Effector memory CD8-positive, alpha-beta T cell (primary cell): ENCODE data around the gene KCTD3.

Experiments
- ATAC-seq: fragments of 150-1000 bp; cut with Tn5 transposase; replicated peaks from 2 replicates; pipeline ENCODE4 v1.10.0; 2021; ENCODE audit warnings: mild to moderate bottlenecking, moderate library complexity
- DNase-seq, 3 experiments: peaks; one replicate each; pipeline ENCODE4 v3.0.0; 2021
- H3K27ac Mint-ChIP-seq, 2 donors: one replicate each; pipeline ENCODE4 v1.8.0; 2022; ENCODE audit warnings: mild to moderate bottlenecking in 2 of 2, mixed read lengths in 2 of 2, moderate library complexity in 2 of 2
- H3K27me3 Mint-ChIP-seq, 2 donors: one replicate each; pipeline ENCODE4 v1.8.0; 2022; ENCODE audit warnings: mixed read lengths in 2 of 2
- H3K36me3 Mint-ChIP-seq: one replicate; pipeline ENCODE4 v1.8.0; 2022; ENCODE audit warnings: mild to moderate bottlenecking, moderate library complexity, mixed read lengths; ENCODE audit not compliant: insufficient read depth
- H3K4me1 Mint-ChIP-seq, 2 donors: one replicate each; pipeline ENCODE4 v1.8.0; 2022; ENCODE audit warnings: low read depth in 2 of 2, mixed read lengths in 2 of 2
- H3K4me3 Mint-ChIP-seq, 2 donors: one replicate each; pipeline ENCODE4 v1.8.0; 2022; ENCODE audit warnings: mild to moderate bottlenecking in 2 of 2, mixed read lengths in 2 of 2, moderate library complexity in 2 of 2
- H3K9me3 Mint-ChIP-seq, 2 donors: one replicate each; pipeline ENCODE4 v1.8.0; 2022; ENCODE audit warnings: mixed read lengths in 2 of 2

KCTD3 gene

GRCh38 chr1:215601276-215601675 is 34.2 kb downstream of the KCTD3 start:
- Mint-ChIP-seq H3K27me3 (no peaks in the 10 kb centered on the region), H3K9me3 (peaks cover 2 to 19% of the 10 kb centered on the region in 2 donors), H3K27ac (no peak overlapping the region), H3K36me3 (no peaks in the 10 kb centered on the region), H3K4me3 (no peak overlapping the region), H3K4me1 (no peaks in the 10 kb centered on the region)
- DNase-seq: no peak
- ATAC-seq: no peak

- no peaks in the 10 kb centered on the region for H3K27me3 Mint-ChIP-seq
- no peak overlapping the region for H3K4me3 Mint-ChIP-seq
- no peak for DNase-seq
- no peaks in the 10 kb centered on the region for H3K4me1 Mint-ChIP-seq
- H3K36me3 Mint-ChIP-seq: no peaks in the 10 kb centered on the region
- H3K27ac Mint-ChIP-seq: no peak overlapping the region
- peaks cover 0 to 7% of the 10 kb centered on the region in 2 donors for H3K9me3 Mint-ChIP-seq
- ATAC-seq: no peak
Observed at GRCh38 chr1:215603319-215603718, 36.2 kb downstream of the KCTD3 start.

DNA sequence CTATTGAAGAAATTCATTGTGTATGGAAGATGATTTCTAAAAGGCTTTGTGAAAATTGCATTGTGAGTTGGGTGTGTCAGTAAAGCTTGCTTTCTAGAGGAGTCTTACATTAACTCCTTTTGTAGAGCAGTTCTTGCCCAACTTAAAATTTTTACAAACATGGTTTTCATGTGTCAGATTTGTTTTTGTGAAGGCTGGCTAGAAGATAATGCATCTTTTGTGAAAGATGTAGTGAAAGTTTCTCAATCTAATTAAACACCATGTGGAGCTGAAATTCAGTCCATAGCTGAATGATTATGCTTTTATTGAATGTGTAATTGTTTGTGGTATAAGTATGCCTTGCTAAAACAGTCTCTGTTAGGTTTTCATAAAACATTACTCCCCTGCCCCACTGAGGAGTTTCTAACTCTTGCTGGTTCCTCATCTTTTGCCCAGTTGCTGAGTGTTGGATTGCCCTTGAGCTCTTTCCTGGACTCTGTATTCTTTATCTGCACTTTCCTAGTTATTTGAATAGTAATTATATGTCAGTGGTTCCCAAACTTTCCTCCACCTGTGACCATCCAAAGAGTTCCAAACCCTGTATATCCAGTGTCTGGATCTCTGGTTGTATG is 38.0 kb downstream of the KCTD3 start:
- Mint-ChIP-seq H3K4me3 (no peak overlapping the region), H3K4me1 (no peaks in the 10 kb centered on the region), H3K27ac (no peak overlapping the region), H3K36me3 (no peaks in the 10 kb centered on the region), H3K9me3 (peaks cover 2 to 4% of the 10 kb centered on the region in 2 donors), H3K27me3 (no peaks in the 10 kb centered on the region)
- DNase-seq: no peak
- no peak for ATAC-seq

DNA sequence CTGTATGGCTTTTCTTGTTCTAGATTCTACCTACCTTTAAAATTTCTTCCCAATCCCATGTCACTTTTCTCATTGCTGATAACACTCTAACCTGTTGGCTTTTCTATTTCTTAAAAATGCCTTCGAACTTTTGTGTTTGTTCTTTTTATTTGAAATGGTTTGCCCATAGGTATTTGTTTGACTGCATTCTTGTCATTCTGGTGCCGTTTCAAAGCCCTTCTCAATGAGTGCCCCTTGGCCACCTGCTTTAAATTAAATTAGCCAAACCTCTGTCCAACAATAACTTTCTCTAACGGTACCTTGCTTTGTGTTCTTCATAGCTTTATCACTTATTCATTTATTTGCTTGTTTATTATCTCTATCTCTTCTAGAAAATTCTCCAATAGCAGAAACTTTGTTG is 38.9 kb downstream of the KCTD3 start:
- DNase-seq: no peak
- Mint-ChIP-seq H3K4me3 (no peak overlapping the region), H3K27ac (no peak overlapping the region), H3K4me1 (no peaks in the 10 kb centered on the region), H3K36me3 (no peaks in the 10 kb centered on the region), H3K27me3 (no peaks in the 10 kb centered on the region), H3K9me3 (peaks cover 4 to 5% of the 10 kb centered on the region in 2 donors)
- no peak for ATAC-seq

DNA sequence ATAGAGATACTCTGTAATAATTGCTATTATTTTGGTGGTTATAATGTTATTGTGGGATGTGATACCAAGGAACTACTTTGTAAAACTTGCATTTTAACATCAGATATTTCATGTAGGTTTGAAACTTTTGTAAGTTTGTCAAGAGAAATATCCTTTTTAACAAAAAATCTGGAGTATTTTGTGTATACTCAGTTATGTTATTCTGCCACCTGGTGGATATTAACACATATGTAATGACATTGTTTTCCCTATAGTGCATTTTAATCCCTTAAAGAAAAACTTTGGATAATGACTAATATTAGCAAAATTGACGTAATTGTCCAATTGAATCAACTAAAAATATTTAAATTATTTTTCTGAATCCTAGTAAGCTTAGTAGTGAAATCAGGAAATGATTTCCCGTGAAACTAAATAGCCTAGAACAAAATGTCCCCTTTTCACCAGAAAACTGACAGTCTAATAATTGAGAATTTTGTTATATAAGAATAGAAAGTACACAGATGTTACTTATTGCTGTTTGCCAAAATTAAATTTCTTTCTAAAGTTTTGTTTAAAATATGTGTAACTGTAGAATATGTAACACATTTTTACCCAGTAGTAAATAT is 39.6 kb downstream of the KCTD3 start:
- Mint-ChIP-seq H3K36me3 (no peaks in the 10 kb centered on the region), H3K9me3 (peaks cover 4 to 5% of the 10 kb centered on the region in 2 donors), H3K4me1 (no peaks in the 10 kb centered on the region), H3K27me3 (no peaks in the 10 kb centered on the region), H3K4me3 (no peak overlapping the region), H3K27ac (no peak overlapping the region)
- no peak for ATAC-seq
- no peak for DNase-seq

DNA sequence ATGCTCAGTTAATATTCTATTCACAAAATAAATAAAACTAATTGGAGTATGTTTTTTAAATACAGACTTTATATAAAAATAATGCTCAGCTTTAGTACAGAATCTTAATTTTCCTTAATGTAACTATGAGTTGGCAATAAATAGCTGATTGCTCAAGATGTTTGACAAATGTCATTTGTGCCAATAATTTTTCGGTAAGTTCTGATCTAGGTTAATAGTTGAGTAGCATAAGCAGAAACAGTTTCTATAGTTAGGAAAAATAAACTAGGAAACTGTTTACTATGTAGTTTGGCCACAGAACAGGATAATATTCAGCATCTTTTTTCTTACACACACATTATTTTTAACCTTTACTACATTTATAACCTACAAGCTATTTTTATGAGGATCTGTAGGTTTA is 40.3 kb downstream of the KCTD3 start:
- Mint-ChIP-seq H3K9me3 (peaks cover 4 to 5% of the 10 kb centered on the region in 2 donors), H3K27ac (no peak overlapping the region), H3K4me1 (no peaks in the 10 kb centered on the region), H3K27me3 (no peaks in the 10 kb centered on the region), H3K36me3 (no peaks in the 10 kb centered on the region), H3K4me3 (no peak overlapping the region)
- ATAC-seq (no peak), DNase-seq (no peak)

GRCh38 chr1:215608646-215609045 is 41.5 kb downstream of the KCTD3 start:
- H3K27ac Mint-ChIP-seq: no peak overlapping the region
- DNase-seq (no peak), ATAC-seq (no peak)
- H3K27me3 Mint-ChIP-seq: no peaks in the 10 kb centered on the region
- H3K4me3 Mint-ChIP-seq: no peak overlapping the region
- no peaks in the 10 kb centered on the region for H3K36me3 Mint-ChIP-seq
- peaks cover 5 to 7% of the 10 kb centered on the region in 2 donors for H3K9me3 Mint-ChIP-seq
- H3K4me1 Mint-ChIP-seq: no peaks in the 10 kb centered on the region

DNA sequence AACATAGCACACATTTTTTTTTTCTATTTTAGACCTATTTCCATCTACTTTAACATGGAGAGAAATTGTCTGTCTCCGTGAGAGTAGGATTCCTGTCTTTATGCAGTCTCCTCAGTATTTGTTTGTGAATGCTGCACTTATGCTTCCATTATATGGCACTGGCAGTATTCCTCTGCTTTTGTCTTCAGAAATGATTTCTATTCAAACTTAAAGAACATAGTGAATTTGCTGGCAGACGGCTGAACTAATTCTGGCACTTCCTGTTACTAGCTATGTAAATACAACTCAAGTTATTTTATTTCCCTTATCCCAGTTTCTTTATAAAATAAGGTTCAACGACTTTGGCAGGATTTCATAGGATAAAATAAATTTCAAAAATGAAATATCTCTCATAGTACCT is 45.3 kb downstream of the KCTD3 start:
- Mint-ChIP-seq H3K36me3 (no peaks in the 10 kb centered on the region), H3K4me3 (no peak overlapping the region), H3K27me3 (no peaks in the 10 kb centered on the region), H3K9me3 (peaks cover 5 to 7% of the 10 kb centered on the region in 2 donors), H3K27ac (no peak overlapping the region), H3K4me1 (no peaks in the 10 kb centered on the region)
- DNase-seq: no peak
- ATAC-seq: no peak

GRCh38 chr1:215617979-215618378 is 50.9 kb downstream of the KCTD3 start:
- Mint-ChIP-seq H3K27ac (no peak overlapping the region), H3K27me3 (no peaks in the 10 kb centered on the region), H3K4me3 (no peak overlapping the region), H3K4me1 (no peaks in the 10 kb centered on the region), H3K36me3 (peaks cover 3% of the 10 kb centered on the region), H3K9me3 (peaks cover 6% of the 10 kb centered on the region in 2 donors)
- ATAC-seq (no peak), DNase-seq (no peak)

- no peak for ATAC-seq
- Mint-ChIP-seq H3K36me3 (peaks cover 3% of the 10 kb centered on the region), H3K9me3 (peaks cover 3 to 6% of the 10 kb centered on the region in 2 donors)
Observed at GRCh38 chr1:215623162-215623561, 56.1 kb downstream of the KCTD3 start.

DNA sequence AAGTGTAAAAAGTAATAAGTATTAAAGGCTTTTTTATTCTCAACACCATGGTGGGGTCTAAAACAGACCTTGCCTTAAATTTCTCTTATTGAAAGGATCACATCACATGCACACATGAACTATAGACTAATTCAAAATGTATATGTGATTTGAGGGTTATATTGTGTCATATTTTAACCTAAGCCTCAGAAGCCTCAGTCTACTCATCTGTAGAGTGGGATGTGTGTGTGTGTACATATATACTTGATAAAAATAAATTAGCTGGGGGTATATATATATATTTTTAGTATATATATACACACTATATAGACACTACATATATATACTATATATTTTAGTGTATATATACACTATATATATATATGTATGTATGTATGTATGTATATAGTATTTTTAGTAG is 58.8 kb downstream of the KCTD3 start:
- Mint-ChIP-seq H3K27me3 (no peaks in the 10 kb centered on the region), H3K27ac (no peak overlapping the region), H3K4me1 (no peaks in the 10 kb centered on the region), H3K9me3 (peaks cover 2 to 9% of the 10 kb centered on the region in 2 donors), H3K36me3 (no peaks in the 10 kb centered on the region), H3K4me3 (no peak overlapping the region)
- ATAC-seq (no peak), DNase-seq (no peak)

More at GRCh38 chr1:215623162-215623561, 56.1 kb downstream of the KCTD3 start:
- Mint-ChIP-seq H3K27me3 (no peaks in the 10 kb centered on the region), H3K4me1 (no peaks in the 10 kb centered on the region), H3K4me3 (no peak overlapping the region), H3K27ac (no peak overlapping the region)
- no peak for DNase-seq

- Mint-ChIP-seq H3K4me3 (no peak overlapping the region), H3K9me3 (peaks cover 2 to 7% of the 10 kb centered on the region in 2 donors), H3K27me3 (no peaks in the 10 kb centered on the region), H3K4me1 (no peaks in the 10 kb centered on the region), H3K36me3 (no peaks in the 10 kb centered on the region), H3K27ac (no peak overlapping the region)
- DNase-seq: no peak
- no peak for ATAC-seq
Observed at GRCh38 chr1:215631040-215631439, 63.9 kb downstream of the KCTD3 start.

DNA sequence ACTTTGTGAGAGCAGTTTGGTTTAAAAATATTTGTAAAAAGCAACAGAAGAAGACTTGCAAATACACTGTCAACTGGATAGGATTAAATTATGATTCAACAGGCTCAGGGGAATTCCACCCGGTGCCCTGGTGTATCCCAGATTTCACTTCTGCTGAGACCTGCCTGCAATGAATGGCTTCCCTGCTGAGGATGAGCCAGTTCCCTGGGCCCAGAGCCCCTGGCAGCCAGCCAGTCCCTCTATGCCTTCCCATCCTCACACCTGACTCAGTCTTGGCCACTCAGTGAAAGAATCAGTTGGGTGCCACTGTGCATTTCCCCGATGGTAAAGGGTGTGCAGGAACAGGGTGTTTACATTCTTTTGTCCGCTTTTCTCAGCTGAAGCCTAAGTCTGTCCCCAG is 64.4 kb downstream of the KCTD3 start:
- DNase-seq (no peak), ATAC-seq (no peak)
- Mint-ChIP-seq H3K27me3 (no peaks in the 10 kb centered on the region), H3K27ac (no peak overlapping the region), H3K9me3 (peaks cover 2 to 7% of the 10 kb centered on the region in 2 donors), H3K4me1 (no peaks in the 10 kb centered on the region), H3K4me3 (no peak overlapping the region), H3K36me3 (no peaks in the 10 kb centered on the region)

DNA sequence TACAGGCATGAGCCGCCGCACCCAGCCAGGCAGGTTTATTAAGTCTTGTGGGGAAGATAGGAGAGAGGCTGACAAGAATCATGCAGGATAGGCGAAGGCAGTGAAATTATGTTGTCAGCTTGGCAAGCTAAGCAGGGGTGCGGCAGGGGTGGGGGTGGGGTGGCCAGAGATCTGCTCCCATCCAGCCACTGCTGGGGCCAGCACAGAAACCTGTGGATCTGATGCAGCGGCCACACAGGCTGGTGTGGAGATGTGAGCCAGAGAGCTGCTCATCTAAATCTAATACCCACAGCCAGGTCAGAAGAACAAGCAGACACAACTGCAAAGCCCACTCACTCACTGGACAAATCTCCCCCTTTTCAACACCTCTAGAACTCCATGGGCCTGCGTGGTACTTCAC is 68.7 kb downstream of the KCTD3 start:
- H3K9me3 Mint-ChIP-seq: peaks cover 0 to 3% of the 10 kb centered on the region in 2 donors
- no peak overlapping the region for H3K27ac Mint-ChIP-seq
- DNase-seq (no peak), ATAC-seq (no peak)
- H3K36me3 Mint-ChIP-seq: no peaks in the 10 kb centered on the region
- H3K4me3 Mint-ChIP-seq: no peak overlapping the region
- no peaks in the 10 kb centered on the region for H3K4me1 Mint-ChIP-seq
- no peaks in the 10 kb centered on the region for H3K27me3 Mint-ChIP-seq
